Measurements from ENCODE around the gene MAP1S. TPM values are rescaled to one million over a fixed set of nuclear protein-coding genes. Genes with fewer than 3 reads are reported as not detected.

MAP1S gene
- polyA plus RNA-seq, 1 donor from 2014 or later = 5.8 TPM

DNA sequence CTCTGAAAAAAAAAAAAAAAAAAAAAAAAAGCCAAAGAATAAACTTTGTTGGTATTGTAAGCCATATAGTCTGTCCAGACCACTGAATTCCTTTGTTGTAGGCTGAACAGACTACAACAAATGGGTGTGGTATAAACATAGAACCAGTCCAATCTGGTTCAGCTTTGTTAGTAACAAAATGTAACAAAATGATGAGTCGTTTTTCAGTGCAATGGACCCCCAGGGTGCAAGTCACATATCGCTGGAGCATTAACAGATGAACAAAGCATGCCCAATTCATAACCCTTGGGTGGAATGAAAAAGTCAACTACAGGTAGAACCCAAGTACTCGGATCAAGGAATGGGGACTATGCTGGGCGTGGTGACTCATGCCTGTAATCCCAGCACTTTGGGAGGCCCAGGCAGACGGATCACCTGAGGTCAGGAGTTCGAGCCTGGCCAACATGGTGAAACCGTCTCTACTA, 18.4 kb downstream of the MAP1S start:
- Histone ChIP-seq H3F3A (ENCODE audit: insufficient read depth, low read length, poor library complexity, severe bottlenecking) (no peaks in the 10 kb centered on the region), H3K9ac (ENCODE audit: low read length) (no peak overlapping the region), H3K36me3 (ENCODE audit: insufficient read depth, low read length) (no peaks in the 10 kb centered on the region), H2AFZ (ENCODE audit: low read depth, low read length) (no peak overlapping the region), H3K9me3 (ENCODE audit: low read length) (peaks cover 3% of the 10 kb centered on the region), H3K79me2 (replicated peaks; ENCODE audit: insufficient read depth, low read length) (no peaks in the 10 kb centered on the region), H4K20me1 (ENCODE audit: insufficient read depth) (no peaks in the 10 kb centered on the region), H3K27ac (ENCODE audit: low read length) (no peak overlapping the region), H3K27me3 (ENCODE audit: insufficient read depth, low read depth, low read length) (no peaks in the 10 kb centered on the region), H3K9me2 (ENCODE audit: insufficient read depth, low read length) (no peaks in the 10 kb centered on the region), H3K4me2 (ENCODE audit: low read length) (no peak overlapping the region), H3K4me3 (ENCODE audit: low read length) (no peak overlapping the region)
- no peak for TF ChIP-seq EP300 (conservative IDR thresholded peaks at IDR 0.05; ENCODE audit: poor library complexity, severe bottlenecking)
- no peak for TF ChIP-seq MXI1 (conservative IDR thresholded peaks at IDR 0.05; ENCODE audit: poor library complexity, severe bottlenecking)
- no peak for TF ChIP-seq TAF1 (IDR thresholded peaks at IDR 0.05; ENCODE audit: low read depth)
- TF ChIP-seq, protein P1, sequence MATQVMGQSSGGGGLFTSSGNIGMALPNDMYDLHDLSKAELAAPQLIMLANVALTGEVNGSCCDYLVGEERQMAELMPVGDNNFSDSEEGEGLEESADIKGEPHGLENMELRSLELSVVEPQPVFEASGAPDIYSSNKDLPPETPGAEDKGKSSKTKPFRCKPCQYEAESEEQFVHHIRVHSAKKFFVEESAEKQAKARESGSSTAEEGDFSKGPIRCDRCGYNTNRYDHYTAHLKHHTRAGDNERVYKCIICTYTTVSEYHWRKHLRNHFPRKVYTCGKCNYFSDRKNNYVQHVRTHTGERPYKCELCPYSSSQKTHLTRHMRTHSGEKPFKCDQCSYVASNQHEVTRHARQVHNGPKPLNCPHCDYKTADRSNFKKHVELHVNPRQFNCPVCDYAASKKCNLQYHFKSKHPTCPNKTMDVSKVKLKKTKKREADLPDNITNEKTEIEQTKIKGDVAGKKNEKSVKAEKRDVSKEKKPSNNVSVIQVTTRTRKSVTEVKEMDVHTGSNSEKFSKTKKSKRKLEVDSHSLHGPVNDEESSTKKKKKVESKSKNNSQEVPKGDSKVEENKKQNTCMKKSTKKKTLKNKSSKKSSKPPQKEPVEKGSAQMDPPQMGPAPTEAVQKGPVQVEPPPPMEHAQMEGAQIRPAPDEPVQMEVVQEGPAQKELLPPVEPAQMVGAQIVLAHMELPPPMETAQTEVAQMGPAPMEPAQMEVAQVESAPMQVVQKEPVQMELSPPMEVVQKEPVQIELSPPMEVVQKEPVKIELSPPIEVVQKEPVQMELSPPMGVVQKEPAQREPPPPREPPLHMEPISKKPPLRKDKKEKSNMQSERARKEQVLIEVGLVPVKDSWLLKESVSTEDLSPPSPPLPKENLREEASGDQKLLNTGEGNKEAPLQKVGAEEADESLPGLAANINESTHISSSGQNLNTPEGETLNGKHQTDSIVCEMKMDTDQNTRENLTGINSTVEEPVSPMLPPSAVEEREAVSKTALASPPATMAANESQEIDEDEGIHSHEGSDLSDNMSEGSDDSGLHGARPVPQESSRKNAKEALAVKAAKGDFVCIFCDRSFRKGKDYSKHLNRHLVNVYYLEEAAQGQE (IDR thresholded peaks at IDR 0.05; ENCODE audit: borderline replicate concordance) = no peak
- no peak for TF ChIP-seq EZH2 (IDR thresholded peaks at IDR 0.05; ENCODE audit: borderline replicate concordance, insufficient read depth, low read length, poor library complexity, severe bottlenecking)
- TF ChIP-seq, protein P2, sequence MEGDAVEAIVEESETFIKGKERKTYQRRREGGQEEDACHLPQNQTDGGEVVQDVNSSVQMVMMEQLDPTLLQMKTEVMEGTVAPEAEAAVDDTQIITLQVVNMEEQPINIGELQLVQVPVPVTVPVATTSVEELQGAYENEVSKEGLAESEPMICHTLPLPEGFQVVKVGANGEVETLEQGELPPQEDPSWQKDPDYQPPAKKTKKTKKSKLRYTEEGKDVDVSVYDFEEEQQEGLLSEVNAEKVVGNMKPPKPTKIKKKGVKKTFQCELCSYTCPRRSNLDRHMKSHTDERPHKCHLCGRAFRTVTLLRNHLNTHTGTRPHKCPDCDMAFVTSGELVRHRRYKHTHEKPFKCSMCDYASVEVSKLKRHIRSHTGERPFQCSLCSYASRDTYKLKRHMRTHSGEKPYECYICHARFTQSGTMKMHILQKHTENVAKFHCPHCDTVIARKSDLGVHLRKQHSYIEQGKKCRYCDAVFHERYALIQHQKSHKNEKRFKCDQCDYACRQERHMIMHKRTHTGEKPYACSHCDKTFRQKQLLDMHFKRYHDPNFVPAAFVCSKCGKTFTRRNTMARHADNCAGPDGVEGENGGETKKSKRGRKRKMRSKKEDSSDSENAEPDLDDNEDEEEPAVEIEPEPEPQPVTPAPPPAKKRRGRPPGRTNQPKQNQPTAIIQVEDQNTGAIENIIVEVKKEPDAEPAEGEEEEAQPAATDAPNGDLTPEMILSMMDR (IDR thresholded peaks at IDR 0.05; ENCODE audit: poor library complexity, severe bottlenecking) = no peak
- TF ChIP-seq POLR2AphosphoS5 (IDR thresholded peaks at IDR 0.05) = no peak
- TF ChIP-seq RAD21 (conservative IDR thresholded peaks at IDR 0.05) = no peak
- TF ChIP-seq SMC3 (conservative IDR thresholded peaks at IDR 0.05; ENCODE audit: poor library complexity) = no peak

DNA sequence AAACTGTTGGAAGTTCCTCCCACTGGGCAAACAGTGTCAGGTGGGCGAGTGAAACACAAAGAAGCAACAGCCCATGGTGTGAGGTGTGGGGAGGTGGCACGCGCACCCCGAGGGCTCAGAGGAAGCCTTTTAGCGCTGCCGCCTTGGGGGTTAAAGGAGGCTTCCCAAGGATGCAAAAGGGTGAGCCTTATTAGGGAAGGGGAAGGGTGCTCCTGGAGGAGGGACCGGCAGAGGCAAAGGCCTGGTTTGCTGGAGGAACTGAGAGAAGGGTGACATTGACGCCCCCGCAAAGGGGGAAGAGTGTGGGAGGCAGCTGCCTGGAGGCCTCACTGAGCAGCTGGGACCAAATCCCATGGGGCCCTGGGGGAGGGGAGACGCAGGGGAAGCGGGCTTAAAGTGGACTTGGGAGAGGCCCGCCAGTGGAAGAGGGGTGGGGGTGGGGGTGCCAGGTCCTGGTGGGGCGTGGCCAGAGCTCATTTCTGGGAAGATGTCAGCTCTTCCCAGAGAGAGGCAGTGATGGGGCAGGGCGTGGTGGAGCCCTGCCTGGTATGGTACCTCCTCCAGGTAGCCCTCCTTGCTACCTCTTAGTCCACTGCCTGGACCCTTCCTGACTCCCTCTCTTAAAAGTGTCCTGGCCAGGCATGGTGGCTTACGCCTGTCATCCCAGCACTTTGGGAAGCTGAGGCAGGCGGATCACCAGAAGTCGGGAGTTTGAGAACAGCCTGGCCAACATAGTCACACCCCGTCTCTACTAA, 20.0 kb downstream of the MAP1S start:
- Histone ChIP-seq H3K27ac (ENCODE audit: low read length) (no peak overlapping the region), H3K79me2 (replicated peaks; ENCODE audit: insufficient read depth, low read length) (no peaks in the 10 kb centered on the region), H2AFZ (ENCODE audit: low read depth, low read length) (no peak overlapping the region), H3K4me3 (ENCODE audit: low read length) (no peak overlapping the region), H3F3A (ENCODE audit: insufficient read depth, low read length, poor library complexity, severe bottlenecking) (no peaks in the 10 kb centered on the region), H3K9me3 (ENCODE audit: low read length) (peaks cover 3% of the 10 kb centered on the region), H3K27me3 (ENCODE audit: insufficient read depth, low read depth, low read length) (no peaks in the 10 kb centered on the region), H3K4me2 (ENCODE audit: low read length) (no peak overlapping the region), H3K9me2 (ENCODE audit: insufficient read depth, low read length) (no peaks in the 10 kb centered on the region), H3K36me3 (ENCODE audit: insufficient read depth, low read length) (no peaks in the 10 kb centered on the region), H3K9ac (ENCODE audit: low read length) (no peak overlapping the region), H4K20me1 (ENCODE audit: insufficient read depth) (no peaks in the 10 kb centered on the region)
- no peak for TF ChIP-seq RAD21 (conservative IDR thresholded peaks at IDR 0.05)
- TF ChIP-seq POLR2AphosphoS5 (IDR thresholded peaks at IDR 0.05) = no peak
- TF ChIP-seq, protein P1 (IDR thresholded peaks at IDR 0.05; ENCODE audit: borderline replicate concordance) = no peak
- no peak for TF ChIP-seq EP300 (conservative IDR thresholded peaks at IDR 0.05; ENCODE audit: poor library complexity, severe bottlenecking)
- TF ChIP-seq, protein P2 (IDR thresholded peaks at IDR 0.05; ENCODE audit: poor library complexity, severe bottlenecking) = no peak
- no peak for TF ChIP-seq SMC3 (conservative IDR thresholded peaks at IDR 0.05; ENCODE audit: poor library complexity)
- TF ChIP-seq MXI1 (conservative IDR thresholded peaks at IDR 0.05; ENCODE audit: poor library complexity, severe bottlenecking) = no peak
- no peak for TF ChIP-seq EZH2 (IDR thresholded peaks at IDR 0.05; ENCODE audit: borderline replicate concordance, insufficient read depth, low read length, poor library complexity, severe bottlenecking)
- TF ChIP-seq TAF1 (IDR thresholded peaks at IDR 0.05; ENCODE audit: low read depth) = no peak
